Heart left ventricle (tissue), 13 donors: Measurements from ENCODE around the gene PSD4.

Experiments
- CTCF ChIP-seq, 12 donors: fragments of 200-600 bp; sonication (generic) in 4 of 12; IDR thresholded peaks; one replicate each; pipeline versions ENCODE4 v1.5.0 to v1.8.0; 2018 to 2022; ENCODE audit warnings: antibody characterized with exemption in 12 of 12, mild to moderate bottlenecking in 5 of 12
- POLR2A ChIP-seq, 2 donors: fragments of 450-650 bp; IDR thresholded peaks; one replicate each; pipeline ENCODE4 v1.6.1; 2017; ENCODE audit warnings: antibody characterized with exemption in 2 of 2, mild to moderate bottlenecking in 2 of 2, moderate library complexity in 2 of 2
- donor health status: ischemic (EF 13 %, LVEDD 7.1; RV severe dilation, severe dysfunction).
- donor health status: DM: no; HTN: yes; CAD: no.
- donor health status: DM: no; HTN: no; CAD: no.
- donor health status: ischemic (EF 25% LVEDD 6.9; RV normal size, moderate dysfunction).
- donor health status: ischemic (EF 25% LVEDD 5.7; RV mildly dilated, moderate dysfunction).
- donor health status: ischemic (EF 35%, LVEDD 5.7; RV mildly dilated, moderate dysfunction).
- donor health status: nonischemic (EF 11% LVEDD 7.7; RV severe dilation, severe dysfunction).
- donor health status: DM: yes; HTN: yes; CAD: no.
- donor health status: PGD.
- donor health status: ischemic (EF 29% LVEDD 5.4; RV normal size, mild dysfunction).
- donor health status: nonischemic (EF 23%, LVEDD 6.1; RV moderate dilation, normal function).

DNA sequence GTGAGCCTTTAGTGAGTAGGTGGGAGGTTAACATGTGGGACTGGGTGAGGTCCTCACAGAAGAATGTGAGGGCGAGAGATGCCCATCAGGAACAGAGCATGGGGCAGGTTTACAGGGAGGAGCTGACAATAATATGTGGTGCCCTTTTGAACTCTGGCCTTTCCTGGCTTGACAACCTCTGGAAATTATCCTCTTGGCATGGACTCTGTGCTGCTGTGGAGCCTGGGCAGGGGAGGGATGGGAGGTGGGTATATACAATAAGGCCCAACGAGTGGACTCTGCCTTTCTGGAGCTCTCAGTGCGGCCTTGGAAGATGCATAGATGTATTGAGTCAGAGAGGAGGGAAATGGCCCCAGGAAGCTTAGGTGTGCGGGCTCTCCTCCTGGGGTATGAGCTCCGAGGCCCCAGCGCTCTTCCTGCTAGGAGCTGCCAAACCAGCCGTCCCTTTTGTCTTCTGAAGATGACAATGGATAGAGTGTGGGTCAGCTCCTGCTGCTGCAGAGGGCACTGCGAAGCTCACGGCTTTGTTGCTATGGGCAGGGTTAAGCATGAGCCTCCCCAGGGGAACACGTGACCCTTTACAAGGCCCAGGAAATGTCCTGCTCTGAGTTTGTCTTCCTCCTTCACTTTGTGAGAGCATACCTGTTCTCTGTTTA, 8.7 kb upstream of the PSD4 start:
- no peak for TF ChIP-seq CTCF (IDR thresholded peaks at IDR 0.05)
- no peak for TF ChIP-seq POLR2A (IDR thresholded peaks at IDR 0.05)
